Liver (tissue), 9 donors: Measurements from ENCODE around the gene ICOSLG. TPM values are rescaled to one million over a fixed set of nuclear protein-coding genes. Genes with fewer than 3 reads are reported as not detected.

Experiments
- DNase-seq: peaks from one replicate; pipeline ENCODE4 v3.0.0-alpha.2; 2017; ENCODE audit warnings: low spot score
- H3K27ac ChIP-seq, 2 donors: one replicate each; pipeline ENCODE4 v1.7.0; 2013; ENCODE audit warnings: inconsistent platforms in 2 of 2, low read length in 2 of 2, control low read depth in 1 of 2, low read depth in 1 of 2, mild to moderate bottlenecking in 1 of 2
- H3K27me3 ChIP-seq, 4 donors: one replicate each; pipeline versions ENCODE4 v1.6.1 to v1.7.0; 2013; ENCODE audit warnings: low read length in 3 of 4, inconsistent platforms in 1 of 4, mild to moderate bottlenecking in 1 of 4, moderate library complexity in 1 of 4; ENCODE audit not compliant: control insufficient read depth in 4 of 4, insufficient read depth in 4 of 4
- H3K36me3 ChIP-seq, 4 donors: one replicate each; pipeline versions ENCODE4 v1.6.1 to v1.7.0; 2013; ENCODE audit warnings: low read length in 3 of 4, mild to moderate bottlenecking in 3 of 4, low read depth in 1 of 4, moderate library complexity in 1 of 4; ENCODE audit not compliant: control insufficient read depth in 4 of 4, insufficient read depth in 3 of 4
- H3K4me1 ChIP-seq, 4 donors: one replicate each; pipeline versions ENCODE4 v1.6.1 to v1.7.0; 2013; ENCODE audit warnings: low read length in 3 of 4, mild to moderate bottlenecking in 3 of 4, moderate library complexity in 1 of 4; ENCODE audit not compliant: control insufficient read depth in 4 of 4, insufficient read depth in 4 of 4
- H3K4me3 ChIP-seq, 3 donors: one replicate each; pipeline versions ENCODE4 v1.6.1 to v1.7.0; 2013; ENCODE audit warnings: low read length in 3 of 3, control low read depth in 1 of 3, low read depth in 1 of 3, mild to moderate bottlenecking in 1 of 3
- H3K9ac ChIP-seq, 2 donors: one replicate each; pipeline ENCODE4 v1.7.0; 2013; ENCODE audit warnings: low read length in 2 of 2, mild to moderate bottlenecking in 2 of 2, moderate library complexity in 2 of 2, control low read depth in 1 of 2, low read depth in 1 of 2
- H3K9me3 ChIP-seq, 4 donors: one replicate each; pipeline versions ENCODE4 v1.6.1 to v1.7.0; 2013; ENCODE audit warnings: low read length in 3 of 4; ENCODE audit not compliant: control insufficient read depth in 4 of 4
- ATF3 ChIP-seq: IDR thresholded peaks from 2 replicates; pipeline ENCODE4 v1.6.1; 2016; ENCODE audit warnings: antibody characterized with exemption
- CTCF ChIP-seq: fragments of 150-350 bp; IDR thresholded peaks from 2 replicates; pipeline ENCODE4 v1.5.1; 2017; ENCODE audit warnings: improper control_type of control experiment, low read depth, low read length; ENCODE audit not compliant: missing input control
- EGR1 ChIP-seq, 2 donors: IDR thresholded peaks; 2 replicates each; pipeline ENCODE4 v1.6.1; 2016 to 2018; ENCODE audit warnings: antibody characterized with exemption in 2 of 2, low read depth in 2 of 2
- FOXA1 ChIP-seq: IDR thresholded peaks from 2 replicates; pipeline ENCODE4 v1.6.1; 2016; ENCODE audit warnings: antibody characterized with exemption
- FOXA2 ChIP-seq: IDR thresholded peaks from 2 replicates; pipeline ENCODE4 v1.6.1; 2016; ENCODE audit warnings: antibody characterized with exemption
- GABPA ChIP-seq, 2 donors: IDR thresholded peaks in 1 of 2; conservative IDR thresholded peaks in 1 of 2; 2 replicates each; pipeline ENCODE4 v1.6.1; 2016; ENCODE audit warnings: antibody characterized with exemption in 2 of 2, mild to moderate bottlenecking in 1 of 2, moderate library complexity in 1 of 2
- HNF4A ChIP-seq, 2 donors: conservative IDR thresholded peaks; 2 replicates each; pipeline ENCODE4 v1.6.1; 2016; ENCODE audit warnings: antibody characterized with exemption in 2 of 2, mild to moderate bottlenecking in 2 of 2
- HNF4G ChIP-seq: IDR thresholded peaks from 2 replicates; pipeline ENCODE4 v1.6.1; 2016; ENCODE audit warnings: antibody characterized with exemption
- MAX ChIP-seq: IDR thresholded peaks from 2 replicates; pipeline ENCODE4 v1.6.1; 2016; ENCODE audit warnings: antibody characterized with exemption
- RAD21 ChIP-seq, 2 donors: IDR thresholded peaks; 2 replicates each; pipeline ENCODE4 v1.6.1; 2016; ENCODE audit warnings: antibody characterized with exemption in 2 of 2, mild to moderate bottlenecking in 2 of 2
- REST ChIP-seq: IDR thresholded peaks from 2 replicates; pipeline ENCODE4 v1.6.1; 2016; ENCODE audit warnings: antibody characterized with exemption, mild to moderate bottlenecking
- RXRA ChIP-seq, 2 donors: IDR thresholded peaks; 2 replicates each; pipeline ENCODE4 v1.6.1; 2017 to 2018; ENCODE audit warnings: antibody characterized with exemption in 2 of 2, mild to moderate bottlenecking in 1 of 2
- SP1 ChIP-seq: IDR thresholded peaks from 2 replicates; pipeline ENCODE4 v1.6.1; 2018; ENCODE audit warnings: antibody characterized with exemption, mild to moderate bottlenecking
- TAF1 ChIP-seq: conservative IDR thresholded peaks from 2 replicates; pipeline ENCODE4 v1.6.1; 2016; ENCODE audit warnings: antibody characterized with exemption, mild to moderate bottlenecking
- YY1 ChIP-seq: IDR thresholded peaks from 2 replicates; pipeline ENCODE4 v1.6.1; 2016; ENCODE audit warnings: antibody characterized with exemption, mild to moderate bottlenecking
- ZBTB33 ChIP-seq: IDR thresholded peaks from 2 replicates; pipeline ENCODE4 v1.6.1; 2016; ENCODE audit warnings: antibody characterized with exemption
- WGBS: extraction: QIAGEN DNeasy Blood & Tissue Kit; methylation state at CpG from one replicate; pipeline ENCODE4 v1.1.7; 2013; 5-methylcytosine and 5-hydroxymethylcytosine counted together
- polyA plus RNA-seq, 2 donors: library from polyadenylated mRNA; stranded (reverse) in 1 of 2; unstranded in 1 of 2; fragments of 200-250 nt in 1 of 2; fragments of >200 nt in 1 of 2; fragmentation: Nextera tagmentation in 1 of 2; extraction: Ambion mirVana in 1 of 2; gene quantifications; one replicate each; pipeline versions ENCODE4 v1.2.1 to v1.2.3, GENCODE V29; 2013 to 2015
- total RNA-seq, 2 donors: library from RNA; depleted of rRNA; stranded (reverse); fragments of >200 nt; gene quantifications; one replicate each; pipeline ENCODE4 v1.2.3, GENCODE V29; 2014
- donor health status: healthy.
- donor health status: healthy.
- donor health status: healthy.
- donor health status: healthy.
- donor health status: healthy.

ICOSLG gene
- total and polyA plus RNA-seq, 4 donors: 0.69 to 1.6 (median 1.1) TPM

GRCh38 chr21:44261675-44262295, 21.0 kb upstream of the ICOSLG start, which contains the start of gene DNMT3L (continued):
- TF ChIP-seq FOXA2: no peak
- TF ChIP-seq FOXA1: no peak
- TF ChIP-seq GABPA (IDR thresholded peaks at IDR 0.05 in 1 of 2, conservative IDR thresholded peaks at IDR 0.05 in 1 of 2): no peak
- TF ChIP-seq ATF3: no peak
- TF ChIP-seq RXRA (IDR thresholded peaks at IDR 0.05): no peak
- no peak for TF ChIP-seq SP1

- no peak for DNase-seq
Measured at GRCh38 chr21:44260791-44261631, 20.3 kb upstream of the ICOSLG start.

GRCh38 chr21:44260066-44260465, 19.3 kb upstream of the ICOSLG start:
- no peaks in the 10 kb centered on the region for H3K4me1 ChIP-seq
- no peaks in the 10 kb centered on the region for H3K27me3 ChIP-seq
- no peak for DNase-seq
- TF ChIP-seq RAD21 (IDR thresholded peaks at IDR 0.05) (no peak), ZBTB33 (no peak), CTCF (no peak), SP1 (no peak), REST (no peak), RXRA (IDR thresholded peaks at IDR 0.05) (no peak), MAX (no peak), FOXA2 (no peak), EGR1 (IDR thresholded peaks at IDR 0.05; ENCODE audit: low read depth in 2 of 2) (no peak), HNF4A (conservative IDR thresholded peaks at IDR 0.05) (no peak), FOXA1 (no peak), YY1 (no peak), TAF1 (no peak)
- no peak overlapping the region for H3K27ac ChIP-seq
- H3K9ac ChIP-seq: no peak overlapping the region
- H3K4me3 ChIP-seq: no peak overlapping the region
- no peaks in the 10 kb centered on the region for H3K36me3 ChIP-seq
- 78% methylated on average over 4 of the region's 4 CpGs for WGBS
- H3K9me3 ChIP-seq: no peaks in the 10 kb centered on the region

More at GRCh38 chr21:44260791-44261631, 20.3 kb upstream of the ICOSLG start:
- Histone ChIP-seq H3K4me1 (no peaks in the 10 kb centered on the region), H3K9ac (no peak overlapping the region), H3K27ac (no peak overlapping the region), H3K27me3 (no peaks in the 10 kb centered on the region), H3K9me3 (no peaks in the 10 kb centered on the region), H3K4me3 (no peak overlapping the region), H3K36me3 (no peaks in the 10 kb centered on the region)
- TF ChIP-seq HNF4G (no peak), FOXA2 (no peak)
- 85% methylated on average over 19 of the region's 19 CpGs for WGBS
